HG02840 (cell line): ENCODE data around the gene HYAL2.
"Not testable (repeated sequence)": the region's sequence is repeated elsewhere in the genome, so short reads cannot be mapped to it uniquely, and the experiment has no call there.

Experiments used
- ATAC-seq: cut with Tn5 transposase; IDR thresholded peaks from one replicate; pipeline ENCODE4 v1.9.1; 2021; ENCODE audit warnings: mild to moderate bottlenecking, moderate library complexity, moderate number of reproducible peaks; ENCODE audit not compliant: unreplicated experiment, low FRiP score

HYAL2 gene

GRCh38 chr3:50294492-50295403 is 27.8 kb downstream of the HYAL2 start:
- ATAC-seq, result no peak

- ATAC-seq, result no peak
Measured at GRCh38 chr3:50294089-50294488, 28.5 kb downstream of the HYAL2 start.

GRCh38 chr3:50293079-50293801 is 29.3 kb downstream of the HYAL2 start:
- ATAC-seq, result no peak

GRCh38 chr3:50292159-50293078 is 30.1 kb downstream of the HYAL2 start, which contains the start of gene IFRD2:
Gene IFRD2 (minus strand): TSS chr3:50292429. CDS start chr3:50292274, 155 bp downstream.
- peak; percentile 89 for ATAC-seq

- ATAC-seq, result no peak
Measured at GRCh38 chr3:50290161-50290641, 32.3 kb downstream of the HYAL2 start.

- ATAC-seq, result no peak
Measured at GRCh38 chr3:50289130-50289529, 33.4 kb downstream of the HYAL2 start.

GRCh38 chr3:50288387-50289007 is 34.0 kb downstream of the HYAL2 start:
- no peak for ATAC-seq

- no peak for ATAC-seq
Measured at GRCh38 chr3:50287262-50287661, 35.3 kb downstream of the HYAL2 start.

- no peak for ATAC-seq
Measured at GRCh38 chr3:50286322-50287227, 36.0 kb downstream of the HYAL2 start.

GRCh38 chr3:50284121-50284520 is 38.4 kb downstream of the HYAL2 start:
- not testable (repeated sequence) for ATAC-seq

- no peak for ATAC-seq
Measured at GRCh38 chr3:50279255-50280016, 43.1 kb downstream of the HYAL2 start.

- ATAC-seq, result no peak
Measured at GRCh38 chr3:50278880-50279224, 43.7 kb downstream of the HYAL2 start, which contains the start of gene LSMEM2. Gene LSMEM2 (plus strand): TSS chr3:50279087. CDS start chr3:50279114, 27 bp downstream.

- ATAC-seq, result no peak
Measured at GRCh38 chr3:50278123-50278879, 44.2 kb downstream of the HYAL2 start.

- ATAC-seq, result no peak
Measured at GRCh38 chr3:50276762-50277101, 45.8 kb downstream of the HYAL2 start.

GRCh38 chr3:50275996-50276761 is 46.4 kb downstream of the HYAL2 start:
- ATAC-seq, result no peak

GRCh38 chr3:50275141-50275995 is 47.2 kb downstream of the HYAL2 start:
- no peak for ATAC-seq
